Measurements from ENCODE around the gene GPN2.

GRCh38 chr1:26827106-26827604, 62.9 kb downstream of the GPN2 start:
- TF ChIP-seq, protein P1, sequence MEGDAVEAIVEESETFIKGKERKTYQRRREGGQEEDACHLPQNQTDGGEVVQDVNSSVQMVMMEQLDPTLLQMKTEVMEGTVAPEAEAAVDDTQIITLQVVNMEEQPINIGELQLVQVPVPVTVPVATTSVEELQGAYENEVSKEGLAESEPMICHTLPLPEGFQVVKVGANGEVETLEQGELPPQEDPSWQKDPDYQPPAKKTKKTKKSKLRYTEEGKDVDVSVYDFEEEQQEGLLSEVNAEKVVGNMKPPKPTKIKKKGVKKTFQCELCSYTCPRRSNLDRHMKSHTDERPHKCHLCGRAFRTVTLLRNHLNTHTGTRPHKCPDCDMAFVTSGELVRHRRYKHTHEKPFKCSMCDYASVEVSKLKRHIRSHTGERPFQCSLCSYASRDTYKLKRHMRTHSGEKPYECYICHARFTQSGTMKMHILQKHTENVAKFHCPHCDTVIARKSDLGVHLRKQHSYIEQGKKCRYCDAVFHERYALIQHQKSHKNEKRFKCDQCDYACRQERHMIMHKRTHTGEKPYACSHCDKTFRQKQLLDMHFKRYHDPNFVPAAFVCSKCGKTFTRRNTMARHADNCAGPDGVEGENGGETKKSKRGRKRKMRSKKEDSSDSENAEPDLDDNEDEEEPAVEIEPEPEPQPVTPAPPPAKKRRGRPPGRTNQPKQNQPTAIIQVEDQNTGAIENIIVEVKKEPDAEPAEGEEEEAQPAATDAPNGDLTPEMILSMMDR (conservative IDR thresholded peaks at IDR 0.05): no peak
- TF ChIP-seq EZH2 (IDR thresholded peaks at IDR 0.05; ENCODE audit: low read depth): no peak

All from PC-9 (cell line).